Ectodermal cell (in vitro differentiated cells): ENCODE measurements around the gene LITAF.
"Not testable (repeated sequence)": the region's sequence is repeated elsewhere in the genome, so short reads cannot be mapped to it uniquely, and the experiment has no call there.

Experiments
- H3K27ac ChIP-seq: 2 replicates; pipeline ENCODE4 v1.7.0; 2013; ENCODE audit warnings: mild to moderate bottlenecking, low read depth, low read length; ENCODE audit not compliant: insufficient read depth, poor library complexity, severe bottlenecking
- H3K27me3 ChIP-seq: 2 replicates; pipeline ENCODE4 v1.7.0; 2013; ENCODE audit warnings: mild to moderate bottlenecking, low read length; ENCODE audit not compliant: insufficient read depth, control insufficient read depth, poor library complexity, severe bottlenecking
- H3K36me3 ChIP-seq: one replicate; pipeline ENCODE4 v1.7.0; 2013; ENCODE audit warnings: low read length; ENCODE audit not compliant: control insufficient read depth, insufficient read depth
- H3K4me1 ChIP-seq: one replicate; pipeline ENCODE4 v1.7.0; 2013; ENCODE audit warnings: low read length; ENCODE audit not compliant: control insufficient read depth, insufficient read depth
- H3K4me3 ChIP-seq: 2 replicates; pipeline ENCODE4 v1.7.0; 2013; ENCODE audit warnings: low read depth, low read length, control low read depth; ENCODE audit not compliant: insufficient read depth
- H3K9me3 ChIP-seq: 2 replicates; pipeline ENCODE4 v1.7.0; 2013; ENCODE audit warnings: mild to moderate bottlenecking, low read length, moderate library complexity; ENCODE audit not compliant: control insufficient read depth
- WGBS, 2 experiments: methylation state at CpG; one replicate each; pipeline ENCODE4 v1.1.7; 2013; ENCODE audit warnings: missing lambda C conversion rate in 2 of 2; 5-methylcytosine and 5-hydroxymethylcytosine counted together

The LITAF gene

DNA sequence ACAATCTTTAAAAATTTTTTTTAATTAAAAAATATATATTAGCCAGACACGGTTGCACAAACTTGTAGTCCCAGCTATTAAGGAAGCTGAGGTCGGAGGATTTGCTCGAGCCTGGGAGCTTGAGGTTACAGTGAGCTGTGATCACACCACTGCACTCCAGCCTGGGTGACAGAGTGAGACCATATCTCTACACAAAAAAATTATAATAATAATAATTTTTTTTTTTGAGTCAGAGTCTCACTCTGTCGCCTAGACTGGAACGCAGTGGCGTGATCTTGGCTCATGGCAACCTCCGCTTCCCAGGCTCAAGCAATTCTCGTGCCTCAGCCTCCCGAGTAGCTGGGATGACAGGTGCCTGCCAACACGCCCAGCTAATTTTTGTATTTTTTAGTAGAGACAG, 23.8 kb downstream of the LITAF start:
- H3K27ac ChIP-seq = no peak overlapping the region
- 96 to 97% methylated on average over 9 to 10 of the region's 10 CpGs for WGBS, 2 experiments
- H3K36me3 ChIP-seq = no peaks in the 10 kb centered on the region
- no peaks in the 10 kb centered on the region for H3K9me3 ChIP-seq
- H3K27me3 ChIP-seq = no peaks in the 10 kb centered on the region
- peaks cover 12% of the 10 kb centered on the region for H3K4me1 ChIP-seq
- no peak overlapping the region for H3K4me3 ChIP-seq

- Histone ChIP-seq H3K27me3 (no peaks in the 10 kb centered on the region), H3K4me3 (no peak overlapping the region), H3K4me1 (peaks cover 12% of the 10 kb centered on the region), H3K36me3 (no peaks in the 10 kb centered on the region), H3K27ac (no peak overlapping the region), H3K9me3 (no peaks in the 10 kb centered on the region)
- WGBS, 2 experiments = 89 to 90% methylated on average over 7 of the region's 7 CpGs
Measured at GRCh38 chr16:11562411-11562810, 24.3 kb downstream of the LITAF start.

- no peaks in the 10 kb centered on the region for H3K36me3 ChIP-seq
- no peaks in the 10 kb centered on the region for H3K27me3 ChIP-seq
- H3K4me3 ChIP-seq = no peak overlapping the region
- peaks cover 12% of the 10 kb centered on the region for H3K4me1 ChIP-seq
- no peaks in the 10 kb centered on the region for H3K9me3 ChIP-seq
- 95 to 97% methylated on average over 3 of the region's 3 CpGs for WGBS, 2 experiments
- no peak overlapping the region for H3K27ac ChIP-seq
Measured at GRCh38 chr16:11561856-11562255, 24.9 kb downstream of the LITAF start.

- H3K36me3 ChIP-seq = peaks cover under 1% of the 10 kb centered on the region
- no peak overlapping the region for H3K27ac ChIP-seq
- no peak overlapping the region for H3K4me3 ChIP-seq
- no peaks in the 10 kb centered on the region for H3K9me3 ChIP-seq
- H3K4me1 ChIP-seq = peaks cover 12% of the 10 kb centered on the region
- 76 to 85% methylated on average over 4 of the region's 4 CpGs for WGBS, 2 experiments
- no peaks in the 10 kb centered on the region for H3K27me3 ChIP-seq
Measured at GRCh38 chr16:11561454-11561805, 25.3 kb downstream of the LITAF start.

- no peaks in the 10 kb centered on the region for H3K9me3 ChIP-seq
- H3K27ac ChIP-seq = peak overlapping the region; percentile 69
- peaks cover 12% of the 10 kb centered on the region for H3K4me1 ChIP-seq
- 62 to 64% methylated on average over 21 of the region's 21 CpGs for WGBS, 2 experiments
- H3K36me3 ChIP-seq = peaks cover 5% of the 10 kb centered on the region
- no peaks in the 10 kb centered on the region for H3K27me3 ChIP-seq
- H3K4me3 ChIP-seq = no peak overlapping the region
Measured at GRCh38 chr16:11560701-11561453, 25.8 kb downstream of the LITAF start.

DNA sequence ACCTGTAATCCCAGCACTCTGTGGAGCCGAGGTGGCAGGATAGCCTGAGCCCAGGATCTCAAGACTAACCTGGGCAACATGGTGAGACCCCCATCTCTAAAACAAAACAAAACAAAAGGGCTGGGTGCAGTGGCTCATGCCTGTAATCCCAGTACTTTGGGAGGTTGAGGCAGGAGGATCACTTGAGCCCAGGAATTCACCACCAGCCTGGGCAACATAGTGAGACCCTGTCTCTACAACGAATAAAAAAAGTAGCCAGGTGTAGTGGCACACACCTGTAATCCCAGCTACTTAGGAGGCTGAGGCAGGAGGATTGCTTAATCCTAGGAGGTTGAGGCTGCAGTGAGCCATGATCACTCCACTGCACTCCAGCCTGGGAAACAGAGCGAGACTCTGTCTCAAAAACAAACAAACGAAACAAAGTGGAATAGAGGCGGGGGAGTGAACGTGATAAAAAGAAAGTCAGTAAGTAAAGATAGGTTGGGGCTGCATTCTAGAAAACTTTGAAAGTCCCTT, 28.4 kb downstream of the LITAF start:
- WGBS, 2 experiments = 92 to 96% methylated on average over 6 of the region's 6 CpGs
- H3K4me3 ChIP-seq, H3K9me3 ChIP-seq, H3K36me3 ChIP-seq, H3K27me3 ChIP-seq, H3K27ac ChIP-seq: not testable (repeated sequence)
- H3K4me1 ChIP-seq = peaks cover 12% of the 10 kb centered on the region

- H3K27ac ChIP-seq = no peak overlapping the region
- H3K27me3 ChIP-seq = no peaks in the 10 kb centered on the region
- no peaks in the 10 kb centered on the region for H3K9me3 ChIP-seq
- H3K4me3 ChIP-seq = no peak overlapping the region
- peaks cover 9% of the 10 kb centered on the region for H3K36me3 ChIP-seq
- H3K4me1 ChIP-seq = peaks cover 12% of the 10 kb centered on the region
- 82% methylated on average over 6 of the region's 6 CpGs for WGBS, 2 experiments
Measured at GRCh38 chr16:11557801-11558200, 28.9 kb downstream of the LITAF start.

DNA sequence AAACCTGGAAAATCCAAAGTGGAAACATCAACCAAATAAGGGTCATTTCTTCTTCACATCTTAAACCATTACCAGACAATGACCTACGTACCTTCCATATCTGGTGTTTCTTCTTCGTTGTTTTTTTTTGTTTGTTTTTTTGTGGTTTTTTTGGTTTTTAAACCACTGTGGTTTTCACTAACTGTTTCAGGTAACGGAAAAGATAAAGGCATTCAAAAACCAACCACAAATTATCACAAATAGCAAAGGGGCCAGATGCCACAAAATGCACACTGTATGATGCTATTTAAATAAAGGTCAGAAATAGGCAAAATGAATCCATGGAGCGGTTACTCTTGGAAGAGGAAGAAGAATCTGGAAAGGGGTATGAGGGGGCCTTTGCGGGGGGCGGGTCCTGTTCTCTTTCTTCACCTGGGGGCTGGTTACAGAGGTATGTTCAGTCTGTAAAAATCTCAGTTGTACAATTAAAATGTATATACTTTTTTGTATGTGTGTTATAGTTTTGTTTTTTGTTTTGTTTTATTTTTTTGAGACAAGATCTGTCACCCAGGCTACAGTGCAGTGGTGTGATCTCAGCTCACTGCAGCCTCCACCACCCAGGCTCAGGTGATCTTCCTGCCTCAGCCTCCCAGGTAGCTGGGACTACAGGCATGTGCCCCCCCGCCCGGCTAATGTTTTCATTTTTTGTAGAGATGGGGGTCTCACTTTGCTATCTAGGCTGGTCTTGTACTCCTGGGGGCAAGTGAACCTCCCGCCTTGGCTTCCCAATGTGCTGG, 29.6 kb downstream of the LITAF start:
- Histone ChIP-seq H3K27ac (no peak overlapping the region), H3K27me3 (no peaks in the 10 kb centered on the region), H3K9me3 (no peaks in the 10 kb centered on the region), H3K4me3 (no peak overlapping the region), H3K36me3 (peaks cover 9% of the 10 kb centered on the region), H3K4me1 (peaks cover 12% of the 10 kb centered on the region)
- WGBS, 2 experiments = 92 to 94% methylated on average over 6 to 7 of the region's 9 CpGs

- 95 to 97% methylated on average over 13 of the region's 13 CpGs for WGBS, 2 experiments
- H3K36me3 ChIP-seq = peaks cover 9% of the 10 kb centered on the region
- H3K27ac ChIP-seq = no peak overlapping the region
- H3K9me3 ChIP-seq = no peaks in the 10 kb centered on the region
- no peaks in the 10 kb centered on the region for H3K27me3 ChIP-seq
- H3K4me1 ChIP-seq = peaks cover 9% of the 10 kb centered on the region
- H3K4me3 ChIP-seq = no peak overlapping the region
Measured at GRCh38 chr16:11556214-11556819, 30.4 kb downstream of the LITAF start.

DNA sequence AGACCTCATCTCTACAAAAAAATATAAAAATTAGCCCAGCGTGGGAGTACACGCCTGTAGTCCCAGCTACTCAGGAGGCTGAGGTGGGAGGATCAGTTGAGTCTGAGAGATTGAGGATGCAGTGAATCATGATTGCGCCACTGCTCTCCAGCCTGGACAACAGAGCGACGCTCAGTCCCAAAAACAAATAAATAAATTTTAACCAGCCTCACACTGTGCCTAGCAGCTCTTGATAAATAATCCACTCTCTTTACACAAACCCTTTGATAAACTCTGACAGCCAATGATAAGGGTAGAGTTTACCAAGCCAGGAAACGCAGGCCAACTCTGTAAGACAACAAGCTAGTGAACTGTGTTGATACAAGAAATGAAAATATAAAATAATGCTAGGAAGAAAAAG, 32.7 kb downstream of the LITAF start:
- WGBS, 2 experiments = 94 to 97% methylated on average over 6 of the region's 6 CpGs
- no peaks in the 10 kb centered on the region for H3K27me3 ChIP-seq
- H3K27ac ChIP-seq = no peak overlapping the region
- no peak overlapping the region for H3K4me3 ChIP-seq
- peaks cover 9% of the 10 kb centered on the region for H3K36me3 ChIP-seq
- no peaks in the 10 kb centered on the region for H3K4me1 ChIP-seq
- H3K9me3 ChIP-seq = no peaks in the 10 kb centered on the region
